GM18858 (cell line): ENCODE data around the gene KLRD1.
"Not testable (repeated sequence)": the region's sequence is repeated elsewhere in the genome, so short reads cannot be mapped to it uniquely, and the experiment has no call there.

Experiments
- ATAC-seq: cut with Tn5 transposase; IDR thresholded peaks from one replicate; pipeline ENCODE4 v1.9.1; 2021; ENCODE audit not compliant: unreplicated experiment

Gene KLRD1

DNA sequence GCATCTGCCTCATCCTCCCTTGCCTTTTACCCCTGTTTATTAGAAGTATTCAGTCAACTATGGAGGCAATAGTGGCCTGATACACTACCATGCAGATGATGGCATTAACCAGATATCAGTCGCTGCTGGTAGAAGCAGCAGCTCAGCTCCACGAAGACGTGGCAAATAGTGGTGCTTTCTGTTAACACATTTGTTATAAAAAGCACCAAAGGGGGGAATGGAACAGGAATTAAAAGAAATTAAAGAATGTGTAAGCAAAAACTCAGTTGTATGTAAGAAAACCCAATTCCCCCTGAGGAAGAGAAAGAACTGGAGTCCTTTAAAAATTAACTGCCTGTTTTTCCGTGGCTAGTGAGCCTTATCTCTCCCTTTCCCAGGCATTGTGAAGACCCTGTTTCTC lies 60.0 kb downstream of the KLRD1 start:
- not testable (repeated sequence) for ATAC-seq

DNA sequence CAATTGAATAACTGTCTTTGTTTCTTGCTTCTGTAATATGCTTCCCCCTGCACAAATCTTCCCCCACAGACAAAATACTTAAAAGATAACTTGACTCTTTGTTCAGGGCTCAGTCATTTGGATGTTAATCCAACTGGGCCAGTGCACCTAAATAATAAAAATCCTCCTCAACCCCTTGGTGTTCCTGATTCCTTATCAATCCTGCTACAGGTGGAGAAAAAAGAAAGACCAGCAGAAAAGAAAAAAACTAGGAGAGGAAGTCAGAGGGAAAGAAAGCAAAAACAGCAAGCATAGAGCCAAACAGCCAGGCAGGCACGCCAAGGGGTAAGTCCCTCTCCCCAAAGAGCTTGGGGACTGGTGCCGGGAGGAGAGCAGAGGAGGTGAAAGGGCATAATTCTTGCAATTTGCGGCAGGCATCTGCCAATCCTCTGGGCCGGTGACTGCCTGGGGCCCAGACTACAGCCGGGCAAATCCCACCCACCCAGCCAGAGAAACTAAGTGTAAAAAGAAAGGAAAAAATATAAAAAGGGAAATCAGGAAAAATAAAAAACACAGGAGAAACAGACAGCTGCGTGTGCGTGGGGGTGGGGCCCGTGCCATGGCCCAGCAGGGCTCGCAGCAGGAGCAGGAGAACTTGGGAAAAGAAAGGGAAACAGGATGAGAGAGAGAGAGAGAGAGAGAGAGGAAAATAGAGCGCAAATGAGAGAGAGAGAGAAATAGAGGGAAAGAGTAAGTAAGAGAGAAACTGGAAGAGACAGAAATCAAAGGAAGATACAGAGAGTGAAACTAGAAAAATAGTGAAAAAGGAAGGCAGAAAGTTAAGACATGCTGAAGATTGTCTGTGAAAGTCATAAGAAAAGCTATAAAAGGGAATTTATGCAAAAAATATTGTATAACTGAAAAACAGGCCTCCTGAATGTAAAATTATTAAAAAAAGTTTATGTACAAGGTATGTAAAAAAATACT lies 60.8 kb downstream of the KLRD1 start:
- no peak for ATAC-seq

DNA sequence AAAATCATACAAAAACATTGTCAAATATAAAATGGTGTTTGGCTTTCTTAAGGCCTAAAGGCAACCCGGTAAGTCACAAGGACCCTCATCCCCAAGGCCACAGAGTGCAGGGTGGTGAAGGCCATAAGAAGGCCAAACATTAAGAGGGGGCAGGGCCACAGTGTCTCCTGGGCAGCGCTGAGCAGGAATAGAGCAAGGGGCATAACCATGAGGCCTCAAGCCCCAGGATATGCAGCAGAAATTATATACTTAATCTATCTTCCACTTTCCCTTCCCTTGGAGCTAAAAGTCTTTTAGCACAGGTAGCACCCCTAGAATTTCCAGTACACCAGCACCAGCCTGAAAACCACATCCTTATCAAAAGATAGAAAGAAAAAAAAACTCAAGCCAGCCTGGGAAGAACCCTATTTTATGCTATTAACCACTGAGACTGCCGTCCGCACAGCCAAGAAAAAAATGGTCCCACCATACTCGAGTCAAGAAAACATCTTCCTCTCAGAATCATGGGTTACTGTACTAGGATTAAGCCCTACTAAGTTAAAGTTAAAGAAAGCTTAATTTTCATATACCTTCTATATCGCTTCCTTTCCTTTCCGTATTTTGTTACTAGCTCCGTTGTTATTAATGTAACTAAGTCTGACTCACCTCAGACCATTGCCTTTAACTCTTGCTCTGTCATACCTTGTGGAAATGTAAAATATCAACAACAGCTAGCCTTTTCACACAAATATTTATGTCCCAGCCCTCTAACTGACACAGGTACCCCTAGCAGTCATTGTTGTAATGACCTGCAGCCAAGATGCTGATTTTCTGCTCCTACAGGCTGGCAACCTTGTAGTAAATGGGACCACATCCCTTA lies 62.1 kb downstream of the KLRD1 start:
- ATAC-seq: no peak

DNA sequence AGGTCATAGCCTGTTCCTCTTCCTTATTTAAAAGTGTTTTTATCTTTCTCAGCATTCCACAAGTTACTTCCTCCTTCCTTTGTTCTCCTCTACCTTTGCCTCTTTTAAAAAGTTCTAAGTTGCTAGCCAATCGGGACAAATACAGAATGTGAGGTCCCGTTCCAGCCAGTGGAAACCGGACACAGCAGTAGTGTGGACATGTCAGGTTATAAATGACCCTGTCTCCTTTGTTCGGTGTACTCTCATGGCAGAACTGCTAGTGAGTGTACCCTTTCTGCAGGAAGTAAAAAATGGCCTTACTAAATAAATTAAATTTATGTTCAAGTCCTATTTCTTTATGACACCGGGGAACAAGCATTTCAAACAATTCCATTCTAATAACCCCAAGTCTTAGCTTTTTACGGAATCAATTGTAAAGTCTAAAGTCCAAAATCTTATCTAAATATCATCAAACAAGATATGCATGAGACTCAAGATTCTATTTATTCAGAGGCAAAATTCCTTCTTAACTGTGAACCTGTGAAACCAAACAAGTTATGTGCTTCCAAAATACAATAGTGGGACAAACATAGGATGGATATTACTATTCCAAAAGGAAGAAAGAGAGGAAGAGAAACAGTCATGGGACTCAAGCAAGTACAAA lies 64.3 kb downstream of the KLRD1 start:
- not testable (repeated sequence) for ATAC-seq

DNA sequence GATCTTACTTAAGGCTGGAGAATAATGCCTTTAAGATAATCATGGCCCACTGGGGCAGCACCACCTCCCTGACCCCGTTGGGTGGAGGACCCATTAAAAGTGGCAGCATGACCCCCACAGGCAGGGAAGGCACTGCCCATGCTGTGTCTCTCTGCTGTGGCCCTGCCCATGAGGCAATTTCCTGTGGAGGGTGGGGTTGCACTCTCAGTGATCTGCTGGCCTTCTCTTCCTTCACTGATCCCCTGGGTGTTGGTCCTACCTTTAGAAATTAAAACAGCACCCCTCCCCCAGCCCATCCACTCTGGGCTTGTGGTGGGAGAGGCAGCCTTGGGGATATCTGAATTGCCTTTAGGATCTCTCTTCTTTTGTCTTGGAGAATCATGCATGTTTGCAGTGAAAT lies 64.9 kb downstream of the KLRD1 start:
- ATAC-seq: no peak

DNA sequence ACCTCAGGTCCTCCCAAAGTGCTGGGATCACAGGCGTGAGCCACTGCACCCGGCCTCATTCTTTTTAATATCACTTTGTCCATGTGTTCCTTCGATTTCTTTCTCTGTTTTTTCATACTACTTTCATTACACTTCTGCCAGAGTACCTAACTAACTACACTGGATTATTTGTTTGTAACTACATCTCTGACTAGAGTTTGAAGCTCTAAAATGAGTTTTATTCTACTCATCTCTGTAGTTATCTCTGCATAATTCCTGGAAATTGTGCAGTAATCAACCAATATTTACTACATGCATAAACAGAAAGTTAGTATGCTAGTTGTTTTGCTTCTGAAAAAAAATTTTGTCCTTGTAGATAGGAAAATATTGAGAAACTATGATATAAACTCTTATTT lies 67.0 kb downstream of the KLRD1 start:
- ATAC-seq: no peak

DNA sequence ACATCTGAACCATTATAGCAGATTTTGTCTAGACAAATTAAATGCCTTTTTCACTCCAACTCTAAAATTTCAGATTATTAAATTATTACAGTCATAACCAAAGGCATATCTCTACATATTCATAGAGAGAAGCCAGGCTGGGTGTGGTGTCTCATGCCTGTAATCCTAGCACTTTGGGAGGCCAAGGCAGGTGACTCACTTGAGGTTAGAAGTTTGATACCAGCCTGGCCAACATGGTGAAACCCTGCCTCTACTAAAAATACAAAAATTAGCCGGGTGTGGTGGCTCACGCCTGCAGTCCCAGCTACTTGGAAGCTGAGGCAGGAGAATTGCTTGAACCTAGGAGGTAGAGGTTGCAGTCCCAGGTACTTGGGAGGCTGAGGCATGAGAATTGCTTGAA lies 71.1 kb downstream of the KLRD1 start:
- not testable (repeated sequence) for ATAC-seq
